BLaER1 treated with 17β-estradiol and CSF1 and Interleukin-3, amounts not matched to agents 10 nM and 100 nM (cell line): ENCODE results near the gene SSBP1.

Experiments used
- H3K27ac ChIP-seq, 11 experiments: shearing (Covaris generic); formaldehyde crosslinking; 2 replicates each; pipeline ENCODE4 v1.8.1; 2022
- H3K27me3 ChIP-seq, 11 experiments: shearing (Covaris generic); formaldehyde crosslinking; 2 replicates each; pipeline ENCODE4 v1.8.1; 2022
- H3K36me3 ChIP-seq, 11 experiments: shearing (Covaris generic); formaldehyde crosslinking; 2 replicates each; pipeline ENCODE4 v1.8.1; 2022
- H3K4me1 ChIP-seq, 10 experiments: shearing (Covaris generic); formaldehyde crosslinking; 2 replicates each; pipeline ENCODE4 v1.8.1; 2022
- H3K4me2 ChIP-seq, 11 experiments: shearing (Covaris generic); formaldehyde crosslinking; 2 replicates each; pipeline ENCODE4 v1.8.1; 2022
- H3K4me3 ChIP-seq, 10 experiments: shearing (Covaris generic); formaldehyde crosslinking; 2 replicates each; pipeline ENCODE4 v1.8.1; 2022
- H3K9ac ChIP-seq, 11 experiments: shearing (Covaris generic); formaldehyde crosslinking; 2 replicates each; pipeline ENCODE4 v1.8.1; 2022
- H3K9me3 ChIP-seq, 11 experiments: shearing (Covaris generic); formaldehyde crosslinking; replicated peaks in 1 of 11; 2 replicates each; pipeline ENCODE4 v1.8.1; 2022
- H4K20me1 ChIP-seq, 11 experiments: shearing (Covaris generic); formaldehyde crosslinking; 2 replicates each; pipeline ENCODE4 v1.8.1; 2022
- Cebpa-rat ChIP-seq, 11 experiments: shearing (Covaris generic); IDR thresholded peaks; 2 replicates each; pipeline ENCODE4 v1.8.1; 2022

Gene SSBP1

DNA sequence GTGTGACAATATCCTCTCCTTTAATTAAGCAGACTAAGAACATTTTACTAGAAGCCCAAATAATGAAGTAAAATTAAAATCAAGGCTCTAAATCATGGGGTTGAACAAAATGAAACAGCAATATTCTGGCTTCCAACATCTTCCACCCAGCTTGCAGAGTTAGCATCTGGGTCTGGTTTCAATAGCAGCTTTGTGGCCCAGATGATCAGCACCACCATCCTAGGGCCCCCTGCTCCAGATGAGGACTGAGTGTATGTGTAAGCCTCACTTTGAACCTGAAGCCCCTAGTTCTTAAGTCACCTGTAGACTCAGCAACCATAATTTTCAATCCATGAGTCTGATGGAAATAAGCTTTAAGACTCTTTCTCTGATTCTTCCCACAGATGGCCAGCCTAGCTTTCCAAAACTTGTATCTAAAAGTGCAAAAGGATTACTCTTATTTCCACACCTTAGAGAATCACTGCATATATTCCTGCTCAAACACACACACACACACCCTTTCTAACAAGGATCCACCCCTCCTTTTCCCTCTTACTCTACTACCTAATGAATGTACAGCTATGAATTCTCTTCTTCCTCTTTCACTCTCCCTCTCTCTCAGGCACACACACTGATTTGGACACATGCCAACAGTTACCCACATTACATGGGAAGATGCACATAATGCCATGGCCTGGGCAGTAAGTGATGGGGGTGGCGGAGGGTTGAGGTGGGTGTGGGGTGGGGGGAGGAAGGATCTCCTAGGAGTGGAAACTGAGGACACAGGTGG, 39.7 kb upstream of the SSBP1 start:
- H3K4me3 ChIP-seq: no peak overlapping the region
- no peak for TF ChIP-seq Cebpa-rat (IDR thresholded peaks at IDR 0.05)
- H3K27ac ChIP-seq: no peak overlapping the region
- no peak overlapping the region for H3K9ac ChIP-seq
- H3K9me3 ChIP-seq: no peaks in the 10 kb centered on the region
- peak overlapping the region; percentile 49 to 97 (median 85); a peak in 21 of 22 replicates for H3K4me2 ChIP-seq
- no peaks in the 10 kb centered on the region for H3K36me3 ChIP-seq
- H4K20me1 ChIP-seq: peaks cover 19 to 50% (median 36%) of the 10 kb centered on the region in 11 experiments; a peak in 18 of 22 replicates
- H3K4me1 ChIP-seq: peaks cover 62 to 68% (median 65%) of the 10 kb centered on the region in 10 experiments
- peaks cover 7 to 11% (median 8%) of the 10 kb centered on the region in 11 experiments; a peak in 10 of 22 replicates for H3K27me3 ChIP-seq

- Histone ChIP-seq H3K9ac (no peak overlapping the region), H3K27me3 (peaks cover 7 to 13% (median 10%) of the 10 kb centered on the region in 11 experiments; a peak in 10 of 22 replicates), H3K4me1 (peaks cover 62 to 68% (median 65%) of the 10 kb centered on the region in 10 experiments), H4K20me1 (peaks cover 19 to 50% (median 34%) of the 10 kb centered on the region in 11 experiments; a peak in 18 of 22 replicates), H3K27ac (no peak overlapping the region), H3K4me2 (peak overlapping the region in 10 of 11 experiments; percentile 16 to 97 (median 92); a peak in 15 of 22 replicates), H3K9me3 (no peaks in the 10 kb centered on the region), H3K36me3 (no peaks in the 10 kb centered on the region), H3K4me3 (no peak overlapping the region)
- no peak for TF ChIP-seq Cebpa-rat (IDR thresholded peaks at IDR 0.05)
Measured at GRCh38 chr7:141699860-141700259, 38.3 kb upstream of the SSBP1 start.

GRCh38 chr7:141700296-141700847, 37.8 kb upstream of the SSBP1 start:
- no peak overlapping the region; a peak in 1 of 22 replicates for H3K27ac ChIP-seq
- peak overlapping the region in 10 of 11 experiments; percentile 25 to 88 (median 61); a peak in 15 of 22 replicates for H3K9ac ChIP-seq
- H3K27me3 ChIP-seq: peaks cover 7 to 13% (median 10%) of the 10 kb centered on the region in 11 experiments; a peak in 10 of 22 replicates
- peaks cover 19 to 49% (median 34%) of the 10 kb centered on the region in 11 experiments; a peak in 18 of 22 replicates for H4K20me1 ChIP-seq
- no peaks in the 10 kb centered on the region for H3K9me3 ChIP-seq
- H3K4me3 ChIP-seq: peak overlapping the region; percentile 50 to 87 (median 78); a peak in 19 of 20 replicates
- H3K4me2 ChIP-seq: peak overlapping the region; percentile 85 to 97 (median 93)
- TF ChIP-seq Cebpa-rat (IDR thresholded peaks at IDR 0.05): no peak
- H3K4me1 ChIP-seq: peaks cover 62 to 68% (median 65%) of the 10 kb centered on the region in 10 experiments
- H3K36me3 ChIP-seq: no peaks in the 10 kb centered on the region

DNA sequence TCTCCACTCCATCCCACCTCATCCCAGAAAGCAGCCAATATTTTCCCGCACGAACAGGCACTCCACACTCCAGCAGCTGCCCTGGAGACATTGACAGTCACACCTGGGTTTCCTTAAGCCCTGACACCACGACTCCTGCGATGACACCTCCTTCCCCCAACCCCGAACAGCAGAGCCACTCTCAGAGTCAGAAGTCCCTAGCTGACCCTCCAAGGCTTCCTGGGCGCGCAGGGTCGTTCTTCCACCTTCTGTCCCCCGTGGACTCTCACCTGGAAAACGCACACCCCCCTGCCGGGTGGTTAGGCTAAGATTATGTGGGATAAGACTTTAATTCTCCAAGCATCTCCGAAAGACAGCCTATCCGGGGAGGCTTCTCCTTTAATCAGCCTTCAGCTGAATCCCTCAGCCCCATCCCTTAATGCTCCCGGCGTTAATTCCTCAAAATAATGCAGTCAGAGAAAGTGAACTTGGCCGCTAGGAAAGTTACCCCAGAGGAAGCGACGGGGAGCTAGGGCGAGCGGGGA, 37.2 kb upstream of the SSBP1 start:
- no peaks in the 10 kb centered on the region for H3K9me3 ChIP-seq
- peak overlapping the region; percentile 50 to 87 (median 78) for H3K4me3 ChIP-seq
- H3K27ac ChIP-seq: peak overlapping the region in 4 of 11 experiments; percentile 19 to 43 (median 34); a peak in 3 of 22 replicates
- H3K4me1 ChIP-seq: peaks cover 57 to 63% (median 61%) of the 10 kb centered on the region in 10 experiments
- peak overlapping the region; percentile 25 to 88 (median 59); a peak in 18 of 22 replicates for H3K9ac ChIP-seq
- H3K27me3 ChIP-seq: peaks cover 7 to 13% (median 10%) of the 10 kb centered on the region in 11 experiments; a peak in 10 of 22 replicates
- no peak for TF ChIP-seq Cebpa-rat (IDR thresholded peaks at IDR 0.05)
- H3K4me2 ChIP-seq: peak overlapping the region; percentile 85 to 97 (median 93)
- no peaks in the 10 kb centered on the region for H3K36me3 ChIP-seq
- H4K20me1 ChIP-seq: peaks cover 19 to 44% (median 31%) of the 10 kb centered on the region in 11 experiments; a peak in 18 of 22 replicates

DNA sequence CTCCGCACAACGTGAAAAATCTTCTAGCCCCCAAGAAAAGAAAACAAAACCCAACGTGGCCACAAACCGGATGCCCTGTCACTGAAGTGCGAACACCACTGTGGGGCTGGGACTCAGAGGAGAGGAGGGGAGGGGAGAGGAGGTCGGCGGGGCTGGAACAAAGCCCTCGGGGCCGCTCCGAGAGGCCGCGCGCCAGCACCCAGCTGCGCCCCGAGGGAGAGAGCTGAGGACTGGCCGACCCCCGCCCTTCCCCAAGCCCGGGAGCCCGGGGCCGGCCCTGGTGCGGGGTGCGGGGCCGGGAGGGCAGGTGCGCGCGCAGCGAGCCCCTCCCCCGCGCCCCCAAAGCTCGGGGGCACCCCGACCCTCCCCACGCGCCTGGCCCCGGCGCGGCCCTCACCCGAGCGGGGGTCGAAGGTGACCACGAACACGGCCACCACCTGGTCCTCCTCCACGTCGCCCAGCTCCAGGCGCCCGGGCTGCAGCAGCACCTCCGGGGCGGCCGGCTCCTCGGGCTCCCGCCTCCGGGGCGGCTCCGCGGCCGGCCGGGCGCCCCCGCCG, 36.6 kb upstream of the SSBP1 start:
- Histone ChIP-seq H3K9me3 (no peaks in the 10 kb centered on the region), H3K27me3 (peaks cover 7 to 13% (median 10%) of the 10 kb centered on the region in 11 experiments; a peak in 10 of 22 replicates), H3K9ac (peak overlapping the region; percentile 79 to 88 (median 85)), H3K4me1 (peaks cover 50 to 57% (median 55%) of the 10 kb centered on the region in 10 experiments), H3K27ac (peak overlapping the region; percentile 55 to 87 (median 80); a peak in 21 of 22 replicates), H4K20me1 (peaks cover 19 to 41% (median 29%) of the 10 kb centered on the region in 11 experiments; a peak in 18 of 22 replicates), H3K36me3 (no peaks in the 10 kb centered on the region), H3K4me3 (peak overlapping the region; percentile 76 to 87 (median 80)), H3K4me2 (peak overlapping the region; percentile 61 to 98 (median 95))
- TF ChIP-seq Cebpa-rat (IDR thresholded peaks at IDR 0.05): no peak

DNA sequence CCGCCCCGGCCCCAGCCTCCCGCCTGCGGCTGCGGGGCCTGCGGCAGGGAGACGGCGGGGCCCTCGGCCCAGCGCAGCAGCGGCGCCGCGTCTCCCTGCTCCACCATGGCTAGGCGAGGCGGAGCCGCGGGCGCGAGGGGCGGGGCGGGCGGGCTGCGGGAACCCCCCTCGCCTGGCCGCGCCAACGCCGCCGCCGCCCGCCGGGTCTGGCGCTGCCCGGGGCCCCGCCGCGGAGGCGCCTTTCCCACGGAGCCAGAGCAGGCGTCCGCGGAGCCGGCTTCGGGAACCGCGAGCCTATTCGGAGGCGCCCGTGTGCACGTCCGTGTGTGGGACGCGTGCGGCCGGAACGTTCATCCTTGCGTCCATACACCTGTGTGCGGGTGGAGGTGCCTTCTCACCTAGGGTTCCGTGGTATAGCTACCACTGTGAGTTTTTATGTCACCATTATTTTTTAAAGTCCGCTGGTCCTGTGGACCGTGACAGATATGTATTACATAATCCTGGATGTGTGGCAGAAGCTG, 36.1 kb upstream of the SSBP1 start, which contains the start of gene DENND11:
DENND11 (minus strand) TSS at position 120 of the 521 bp plus-strand sequence; CDS start at position 107, 13 bp downstream.
- Histone ChIP-seq H3K9ac (peak within 1 kb of the TSS; percentile 79 to 88 (median 85)), H3K27me3 (peaks cover 7 to 13% (median 10%) of the 10 kb centered on the region in 11 experiments; a peak in 10 of 22 replicates), H3K4me1 (peaks cover 45 to 51% (median 49%) of the 10 kb centered on the region in 10 experiments), H3K4me2 (peak within 1 kb of the TSS; percentile 85 to 98 (median 95)), H3K4me3 (peak within 1 kb of the TSS; percentile 76 to 87 (median 80)), H3K27ac (peak within 1 kb of the TSS; percentile 55 to 87 (median 80); a peak in 21 of 22 replicates), H3K9me3 (no peaks in the 10 kb centered on the region), H3K36me3 (no peaks in the 10 kb centered on the region), H4K20me1 (peaks cover 19 to 37% (median 29%) of the 10 kb centered on the region in 11 experiments; a peak in 18 of 22 replicates)
- peak in 1 of 11 experiments; percentile 39; a peak in 1 of 22 replicates for TF ChIP-seq Cebpa-rat (IDR thresholded peaks at IDR 0.05)

DNA sequence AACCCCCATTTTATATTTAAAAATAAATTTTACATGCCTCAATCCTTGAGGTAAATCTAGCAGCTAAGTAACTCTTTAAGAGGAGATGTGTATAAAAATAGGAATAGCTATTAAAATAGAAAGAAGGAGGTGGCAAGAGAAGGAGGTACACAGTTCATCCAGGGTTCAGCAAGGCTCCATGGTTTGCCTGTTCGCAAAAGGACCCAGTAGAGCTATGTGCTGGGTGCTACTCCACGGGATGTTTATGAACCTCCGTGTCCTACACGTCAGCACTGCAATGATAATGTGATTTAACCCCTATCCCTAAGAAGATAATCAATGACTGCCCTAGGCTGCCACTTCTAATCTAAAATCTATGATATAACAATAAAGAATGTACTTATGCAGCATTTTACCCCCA, 35.3 kb upstream of the SSBP1 start:
- H3K4me3 ChIP-seq: peak overlapping the region in 6 of 10 experiments; percentile 76 to 84 (median 80); a peak in 7 of 20 replicates
- H3K9me3 ChIP-seq: no peaks in the 10 kb centered on the region
- no peaks in the 10 kb centered on the region for H3K36me3 ChIP-seq
- H3K27ac ChIP-seq: no peak overlapping the region
- peaks cover 13 to 29% (median 25%) of the 10 kb centered on the region in 11 experiments; a peak in 18 of 22 replicates for H4K20me1 ChIP-seq
- H3K27me3 ChIP-seq: peaks cover 7 to 13% (median 10%) of the 10 kb centered on the region in 11 experiments; a peak in 10 of 22 replicates
- H3K4me1 ChIP-seq: peaks cover 37 to 43% (median 42%) of the 10 kb centered on the region in 10 experiments
- peak overlapping the region in 1 of 11 experiments; percentile 84; a peak in 1 of 22 replicates for H3K9ac ChIP-seq
- H3K4me2 ChIP-seq: peak overlapping the region; percentile 71 to 98 (median 95); a peak in 21 of 22 replicates
- no peak for TF ChIP-seq Cebpa-rat (IDR thresholded peaks at IDR 0.05)

DNA sequence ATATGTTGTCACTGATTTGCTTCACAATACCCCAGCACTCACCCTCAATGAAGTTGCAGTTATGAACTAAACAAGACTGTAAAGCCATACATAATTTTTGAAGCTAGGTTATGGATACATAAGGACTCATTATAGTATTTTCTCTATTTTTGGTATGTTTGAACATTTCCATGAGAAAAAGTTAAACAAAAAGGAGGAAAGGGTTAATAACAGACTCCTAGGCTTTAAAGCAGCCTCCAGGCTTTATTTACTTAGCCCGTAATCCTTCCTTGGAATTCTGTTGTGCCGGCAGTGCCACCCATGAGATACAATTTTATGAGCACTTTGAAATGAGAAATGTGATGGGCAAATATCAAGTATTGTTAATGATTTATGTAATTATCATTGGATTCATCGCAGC, 34.0 kb upstream of the SSBP1 start:
- no peaks in the 10 kb centered on the region for H3K9me3 ChIP-seq
- no peak overlapping the region for H3K4me2 ChIP-seq
- H3K4me3 ChIP-seq: no peak overlapping the region
- H3K9ac ChIP-seq: no peak overlapping the region
- peaks cover 7 to 13% (median 10%) of the 10 kb centered on the region in 11 experiments; a peak in 10 of 22 replicates for H3K27me3 ChIP-seq
- peaks cover 25 to 31% (median 29%) of the 10 kb centered on the region in 10 experiments for H3K4me1 ChIP-seq
- H4K20me1 ChIP-seq: peaks cover 12 to 20% (median 18%) of the 10 kb centered on the region in 11 experiments; a peak in 15 of 22 replicates
- no peak for TF ChIP-seq Cebpa-rat (IDR thresholded peaks at IDR 0.05)
- H3K27ac ChIP-seq: no peak overlapping the region
- no peaks in the 10 kb centered on the region for H3K36me3 ChIP-seq
